OCI-LY7 (cell line): ENCODE data around the gene GAB1. TPM values are rescaled to one million over a fixed set of nuclear protein-coding genes. Genes with fewer than 3 reads are reported as not detected.

Source experiments
- BruUV-seq: library from RNA; stranded (reverse); fragments of 400-500 nt; replicated peaks from 2 replicates; lab custom pipeline; 2021; lab: Mats Ljungman, UMichigan
- CTCF ChIA-PET: fragments of 300-600 bp; sonication (Branson Sonifier 250); formaldehyde crosslinking; loops from one replicate; lab custom pipeline; 2022; ENCODE audit warnings: antibody characterized with exemption; ENCODE audit not compliant: unreplicated experiment; lab: Charles Lee
- POLR2A ChIA-PET: fragments of 300-600 bp; sonication (Branson Sonifier 250); formaldehyde crosslinking; loops from one replicate; lab custom pipeline; 2022; ENCODE audit warnings: antibody characterized with exemption; lab: Charles Lee
- DNase-seq: peaks from one replicate; pipeline ENCODE4 v3.0.0-alpha.2; 2015; ENCODE audit warnings: low spot score
- H2AFZ ChIP-seq: fragments of 200-600 bp; sonication (generic), shearing (Covaris generic); 2 replicates; pipeline ENCODE4 v1.6.1; 2014; ENCODE audit warnings: mild to moderate bottlenecking, antibody characterized with exemption, low read length, moderate library complexity
- H3K27ac ChIP-seq: fragments of 200-600 bp; sonication (generic); 2 replicates; pipeline ENCODE4 v1.5.1; 2014; ENCODE audit warnings: mixed run types, low read depth, mild to moderate bottlenecking, moderate library complexity, low read length, inconsistent platforms; ENCODE audit not compliant: poor library complexity, severe bottlenecking
- H3K36me3 ChIP-seq: fragments of 200-600 bp; sonication (generic); 2 replicates; pipeline ENCODE4 v1.6.1; 2014; ENCODE audit warnings: mild to moderate bottlenecking, antibody characterized with exemption, low read length, moderate library complexity, mixed read lengths; ENCODE audit not compliant: insufficient read depth
- H3K4me1 ChIP-seq: fragments of 200-600 bp; sonication (generic); 2 replicates; pipeline ENCODE4 v1.5.1; 2014; ENCODE audit warnings: mild to moderate bottlenecking, low read length; ENCODE audit not compliant: insufficient read depth, poor library complexity, severe bottlenecking
- H3K4me2 ChIP-seq: fragments of 200-600 bp; sonication (generic); 2 replicates; pipeline ENCODE4 v1.6.1; 2014; ENCODE audit warnings: mild to moderate bottlenecking, low read length
- H3K4me3 ChIP-seq: fragments of 200-600 bp; sonication (generic); 2 replicates; pipeline ENCODE4 v1.5.1; 2014; ENCODE audit warnings: mild to moderate bottlenecking, low read depth, low read length; ENCODE audit not compliant: poor library complexity, severe bottlenecking
- H3K79me2 ChIP-seq: fragments of 200-600 bp; sonication (generic); 2 replicates; pipeline ENCODE4 v1.6.1; 2016; ENCODE audit warnings: low read depth, mild to moderate bottlenecking, low read length, moderate library complexity, mixed read lengths; ENCODE audit not compliant: insufficient read depth
- H3K9me2 ChIP-seq: fragments of 200-600 bp; sonication (generic); 2 replicates; pipeline ENCODE4 v1.6.1; 2016; ENCODE audit warnings: mild to moderate bottlenecking, low read length, mixed read lengths; ENCODE audit not compliant: insufficient read depth
- H3K9me3 ChIP-seq: fragments of 200-600 bp; sonication (generic); 2 replicates; pipeline ENCODE4 v1.6.1; 2014; ENCODE audit warnings: mild to moderate bottlenecking, mixed run types, low read length, mixed read lengths
- H4K20me1 ChIP-seq: fragments of 200-600 bp; sonication (generic); 2 replicates; pipeline ENCODE4 v1.6.1; 2014; ENCODE audit warnings: mild to moderate bottlenecking, antibody characterized with exemption, low read length, moderate library complexity, mixed read lengths; ENCODE audit not compliant: insufficient read depth
- CTCF ChIP-seq: fragments of 200-600 bp; sonication (generic); conservative IDR thresholded peaks from 2 replicates; pipeline ENCODE4 v1.5.1; 2014; ENCODE audit warnings: mild to moderate bottlenecking, antibody characterized with exemption, low read length, moderate library complexity, mixed read lengths
- EZH2phosphoT487 ChIP-seq: fragments of 200-600 bp; sonication (generic); IDR thresholded peaks from 2 replicates; pipeline ENCODE4 v1.6.1; 2018; ENCODE audit warnings: low read depth, borderline replicate concordance, mild to moderate bottlenecking, mixed run types, antibody characterized with exemption, low read length, moderate library complexity, mixed read lengths
- intact Hi-C: fragments of 100-400 bp; cut with micrococcal nuclease; formaldehyde crosslinking; loops from one replicate; pipeline ENCODE4 v1.10.0; 2022; ENCODE audit not compliant: unreplicated experiment
- total RNA-seq, 2 experiments: library from RNA; depleted of rRNA in 1 of 2; stranded (reverse); fragments of >200 nt in 1 of 2; shearing (Covaris generic) in 1 of 2; gene quantifications; 2 replicates each; pipeline ENCODE4 v1.2.3, GENCODE V29; 2014 to 2022

The GAB1 gene
- total RNA-seq, 2 experiments from 2014 or later, result 42.6 to 99.3 TPM

GRCh38 chr4:143351774-143352451 lies 15.2 kb downstream of the GAB1 start:
- Histone ChIP-seq H2AFZ (no peak overlapping the region), H3K36me3 (no peaks in the 10 kb centered on the region), H3K4me3 (peak overlapping the region; percentile 30), H3K79me2 (peaks cover 63% of the 10 kb centered on the region), H3K27ac (peak overlapping the region; percentile 34), H3K4me1 (peaks cover 61% of the 10 kb centered on the region), H3K9me3 (no peaks in the 10 kb centered on the region), H4K20me1 (no peaks in the 10 kb centered on the region), H3K4me2 (peak overlapping the region; percentile 88), H3K9me2 (no peaks in the 10 kb centered on the region)
- no peak for TF ChIP-seq CTCF
- no peak for TF ChIP-seq EZH2phosphoT487
- peak; percentile 43 for DNase-seq
- BruUV-seq, result no TSS peak
- intact Hi-C loops, result no loop called here
- ChIA-PET CTCF (no interaction called here), POLR2A (interaction anchor here (8.4 to 10.2 kb wide), 3 partner anchors 11 to 42 kb away, joined by 130 to 236 read pairs (median 186); partner anchors contain the start of gene GAB1)

- no peaks in the 10 kb centered on the region for H3K9me3 ChIP-seq
- no TSS peak for BruUV-seq
- H4K20me1 ChIP-seq, result no peaks in the 10 kb centered on the region
- H2AFZ ChIP-seq, result no peak overlapping the region
- no peak overlapping the region for H3K4me3 ChIP-seq
- intact Hi-C loops, result no loop called here
- H3K79me2 ChIP-seq, result peaks cover 71% of the 10 kb centered on the region
- DNase-seq, result no peak
- H3K9me2 ChIP-seq, result no peaks in the 10 kb centered on the region
- H3K4me2 ChIP-seq, result peak overlapping the region; percentile 88
- no peaks in the 10 kb centered on the region for H3K36me3 ChIP-seq
- H3K27ac ChIP-seq, result peak overlapping the region; percentile 34
- peaks cover 69% of the 10 kb centered on the region for H3K4me1 ChIP-seq
- POLR2A ChIA-PET, result interaction anchor here (0.6 to 10.2 kb wide), 9 partner anchors 12 to 518 kb away, joined by 3 to 236 read pairs (median 6); partner anchors contain the start of gene GAB1
- TF ChIP-seq CTCF, result no peak
- TF ChIP-seq EZH2phosphoT487, result no peak
- CTCF ChIA-PET, result no interaction called here
Measured at GRCh38 chr4:143352720-143353119, 16.0 kb downstream of the GAB1 start.

GRCh38 chr4:143353797-143354196 lies 17.1 kb downstream of the GAB1 start:
- no peak overlapping the region for H2AFZ ChIP-seq
- no peaks in the 10 kb centered on the region for H3K9me2 ChIP-seq
- ChIA-PET CTCF (no interaction called here), POLR2A (interaction anchor here (1.0 to 10.2 kb wide), 7 partner anchors 13 to 157 kb away, joined by 3 to 236 read pairs (median 63); partner anchors contain the start of gene GAB1)
- peaks cover 81% of the 10 kb centered on the region for H3K79me2 ChIP-seq
- H3K36me3 ChIP-seq, result no peaks in the 10 kb centered on the region
- H3K4me3 ChIP-seq, result peak overlapping the region; percentile 22
- H3K27ac ChIP-seq, result peak overlapping the region; percentile 98
- BruUV-seq, result no TSS peak
- peak; percentile 28 for DNase-seq
- H3K9me3 ChIP-seq, result no peaks in the 10 kb centered on the region
- intact Hi-C loops, result no loop called here
- peak overlapping the region; percentile 88 for H3K4me2 ChIP-seq
- H4K20me1 ChIP-seq, result no peaks in the 10 kb centered on the region
- peaks cover 80% of the 10 kb centered on the region for H3K4me1 ChIP-seq
- TF ChIP-seq CTCF, result no peak
- TF ChIP-seq EZH2phosphoT487, result no peak
